Erythroblast (primary cell): ENCODE data around the gene KPNB1.

Experiments used
- GATA1 ChIP-seq: IDR thresholded peaks from 2 replicates; pipeline ENCODE4 v1.6.1; 2011; ENCODE audit warnings: low read depth, mild to moderate bottlenecking, control low read depth, low read length, moderate library complexity
- POLR2A ChIP-seq: IDR thresholded peaks from 2 replicates; pipeline ENCODE4 v1.6.1; 2011; ENCODE audit warnings: mild to moderate bottlenecking, low read length

DNA sequence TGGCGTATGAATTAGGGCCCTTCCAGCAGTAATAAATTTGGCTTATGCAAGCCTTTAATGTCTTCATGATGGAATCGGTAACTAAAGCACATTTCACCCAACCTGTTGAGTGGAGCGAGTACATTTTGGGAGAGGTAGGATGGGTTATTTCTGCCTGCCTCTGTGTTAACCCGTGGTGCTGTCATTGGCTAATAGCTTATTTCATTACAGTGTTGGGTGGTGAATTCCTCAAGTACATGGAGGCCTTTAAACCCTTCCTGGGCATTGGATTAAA lies 26.4 kb downstream of the KPNB1 start:
- TF ChIP-seq POLR2A (no peak), GATA1 (no peak)
